NCI-H2227 (cell line): ENCODE results near the gene ACVRL1.

Experiments used
- DNase-seq: peaks from one replicate; lab custom pipeline; 2025; ENCODE audit not compliant: unreplicated experiment; lab: John Stamatoyannopoulos, UW

Gene ACVRL1

DNA sequence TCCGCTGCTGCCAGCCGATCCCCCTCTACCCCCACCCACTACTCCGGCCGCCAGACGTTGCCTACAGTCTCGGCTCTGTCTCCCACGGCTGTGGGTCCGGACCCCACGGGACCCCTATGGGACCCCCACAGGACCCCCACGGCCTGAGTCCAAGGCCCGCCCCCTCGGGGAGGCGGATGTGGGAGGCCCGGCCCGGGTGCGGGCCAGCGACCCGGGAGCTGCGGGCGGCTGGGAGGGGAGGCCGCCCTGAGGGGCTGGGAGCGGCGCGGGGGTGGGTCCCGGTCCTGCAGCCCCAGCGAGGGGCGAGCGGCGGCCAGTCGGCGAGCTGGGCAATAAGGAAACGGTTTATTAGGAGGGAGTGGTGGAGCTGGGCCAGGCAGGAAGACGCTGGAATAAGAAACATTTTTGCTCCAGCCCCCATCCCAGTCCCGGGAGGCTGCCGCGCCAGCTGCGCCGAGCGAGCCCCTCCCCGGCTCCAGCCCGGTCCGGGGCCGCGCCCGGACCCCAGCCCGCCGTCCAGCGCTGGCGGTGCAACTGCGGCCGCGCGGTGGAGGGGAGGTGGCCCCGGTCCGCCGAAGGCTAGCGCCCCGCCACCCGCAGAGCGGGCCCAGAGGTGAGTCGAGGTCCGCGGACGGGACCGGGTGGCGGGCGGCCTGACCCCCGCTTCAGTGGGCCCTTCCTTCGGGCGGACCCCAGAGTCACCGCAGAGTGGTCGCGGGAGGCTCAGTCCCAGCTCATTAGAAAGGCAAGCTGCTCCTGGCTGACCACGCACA is at the start of gene ACVRL1:
TSS of gene ACVRL1 (plus strand) at position 422 of the 773 bp plus-strand sequence. CDS start 4,971 bp downstream, outside the sequence.
- DNase-seq: no peak

DNA sequence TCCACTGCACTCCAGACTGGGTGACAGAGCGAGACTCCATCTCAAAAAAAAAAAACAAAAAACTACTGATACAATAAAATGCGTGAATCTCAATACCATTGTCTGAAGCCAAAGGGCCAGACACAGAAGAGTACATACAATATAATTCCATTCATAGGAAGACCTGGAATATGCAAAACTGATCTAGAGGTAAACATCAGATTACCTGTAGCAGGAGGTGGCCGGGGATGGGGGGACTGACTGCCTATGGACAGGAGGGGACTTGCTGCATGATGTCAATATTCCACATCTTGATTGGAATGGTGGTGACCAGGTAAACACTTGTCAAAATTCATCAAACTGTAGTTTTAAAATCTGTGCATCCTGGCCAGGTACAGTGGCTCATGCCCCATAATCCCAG is 46.3 kb upstream of the ACVRL1 start:
- no peak for DNase-seq

DNA sequence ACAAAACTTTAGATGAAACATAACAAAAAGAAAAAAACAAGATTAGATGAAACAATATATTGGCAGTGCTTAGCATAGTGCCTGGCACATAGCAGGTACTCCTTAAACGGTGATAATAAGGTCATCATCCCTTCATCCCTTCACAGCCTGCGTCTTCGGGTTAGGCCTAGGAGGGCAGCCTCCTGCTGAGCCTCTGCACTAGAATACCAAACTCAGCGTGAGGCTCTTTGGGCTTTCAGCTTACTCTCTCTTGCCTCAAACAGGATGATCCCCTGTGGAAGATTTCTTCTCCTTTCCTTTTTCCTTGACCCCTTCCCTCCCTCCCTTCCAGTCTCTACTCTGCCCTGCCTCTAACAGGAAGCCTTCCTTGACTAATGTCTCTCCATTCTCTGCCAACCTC is 44.4 kb upstream of the ACVRL1 start:
- DNase-seq: no peak

DNA sequence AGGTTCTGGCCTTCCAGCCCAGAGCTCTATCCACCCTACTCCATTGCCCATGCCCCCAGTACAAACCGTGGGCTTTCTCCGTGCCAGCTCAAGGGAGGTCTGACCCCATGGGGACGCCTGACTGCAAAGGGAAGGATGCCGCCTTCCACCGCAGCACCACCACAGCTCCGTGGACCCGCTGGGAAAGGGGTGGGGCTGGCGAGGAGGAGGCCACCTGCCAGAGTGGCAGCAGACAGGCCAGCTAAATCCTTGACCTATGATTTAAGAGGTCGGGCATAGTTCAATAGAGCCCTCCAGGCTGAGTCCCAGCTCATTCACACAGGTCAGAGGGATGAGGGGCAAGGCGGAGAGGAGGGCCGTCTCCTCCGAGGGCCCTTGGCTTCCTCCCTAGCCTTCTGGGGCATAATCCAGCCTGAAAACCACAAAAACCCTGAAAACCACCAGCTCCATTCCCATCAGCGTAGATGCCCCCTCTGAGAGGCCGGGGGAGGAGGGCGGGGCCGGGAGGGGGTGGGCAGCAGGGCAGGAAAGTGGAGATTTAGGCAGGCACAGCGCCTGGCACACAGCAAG is 43.9 kb upstream of the ACVRL1 start:
- no peak for DNase-seq

DNA sequence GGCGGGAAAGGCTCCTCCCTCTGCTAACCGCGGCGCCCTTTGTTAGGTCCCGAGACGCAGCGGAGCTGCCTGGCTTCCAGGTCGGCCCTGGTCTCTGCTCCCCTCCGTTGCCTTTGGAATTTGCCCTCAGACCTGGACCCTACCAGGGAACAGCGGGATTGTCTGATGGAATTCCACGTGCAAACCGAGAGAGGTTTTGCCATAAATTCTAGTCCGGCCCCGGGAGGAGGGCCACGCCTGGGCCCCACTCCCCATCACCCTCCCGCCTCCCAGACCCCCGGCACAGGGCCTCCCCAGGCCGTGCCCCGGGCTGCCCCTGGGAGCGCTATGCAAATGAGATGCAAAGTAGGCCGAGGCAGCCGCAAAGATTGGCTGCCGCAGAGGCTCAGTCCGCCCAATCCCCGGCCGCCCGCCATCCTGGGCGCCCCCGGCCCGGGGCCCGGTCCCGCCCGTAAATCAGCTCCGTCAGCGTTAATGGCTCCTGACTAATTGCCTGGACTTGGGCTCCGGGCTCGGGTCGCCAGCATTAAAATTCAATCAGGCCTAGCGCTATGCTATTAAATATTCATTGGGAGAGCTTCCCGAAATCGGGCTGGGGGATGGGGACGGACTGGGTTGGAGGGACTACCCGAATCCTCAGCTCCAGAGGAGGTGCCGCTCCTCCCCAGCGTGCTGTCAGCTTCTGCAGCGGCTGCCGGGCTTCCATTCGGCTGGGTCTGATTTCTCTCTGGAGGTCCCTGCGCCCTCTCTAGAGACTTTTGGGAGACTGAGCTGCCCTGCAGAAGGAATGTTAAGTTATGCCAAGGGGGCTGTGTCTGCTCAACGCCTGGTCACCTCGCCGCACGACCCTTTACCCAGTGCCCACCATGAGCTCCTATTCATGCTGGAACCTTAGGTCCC is 43.1 kb upstream of the ACVRL1 start:
- DNase-seq: peak; percentile 70

DNA sequence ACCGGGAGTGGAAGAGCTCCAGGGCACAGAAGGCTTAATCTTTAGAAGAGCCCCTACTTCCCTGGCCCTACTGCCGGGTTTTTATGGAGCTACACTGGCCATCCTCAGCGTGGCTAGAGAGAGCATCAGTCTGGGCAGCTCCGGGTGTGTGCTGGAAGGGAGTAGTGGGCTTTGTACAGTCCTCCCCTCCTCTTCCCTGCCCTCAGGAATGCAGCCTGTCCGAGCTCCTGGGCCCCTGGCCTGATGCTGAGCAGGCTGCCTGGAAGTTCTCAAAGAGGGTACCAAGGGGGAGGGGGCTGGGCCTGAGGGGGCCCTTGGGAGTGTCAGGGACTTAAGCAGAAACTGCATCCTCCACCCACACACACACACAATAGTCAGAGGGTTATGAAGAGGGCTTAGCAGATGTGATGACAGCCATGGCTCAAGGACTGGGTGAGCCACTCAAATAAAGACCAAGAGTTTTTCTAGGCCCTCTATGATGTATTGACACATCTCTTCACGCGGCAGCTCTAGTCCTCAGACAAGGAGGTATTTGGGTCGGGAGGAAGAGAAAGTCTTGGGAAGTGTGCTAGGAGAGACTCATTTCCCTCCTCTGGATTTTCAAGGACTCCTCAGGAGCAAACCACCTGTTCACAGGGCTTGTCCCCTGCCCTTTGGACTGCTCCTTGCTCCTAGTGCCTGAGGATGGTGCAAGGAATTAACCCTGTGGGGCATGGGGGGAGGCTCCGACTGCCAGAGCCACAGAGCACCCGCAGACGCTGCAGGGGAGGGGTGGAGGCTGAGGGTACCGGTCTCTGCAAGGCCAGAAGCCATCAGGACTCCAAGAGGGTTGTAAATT is 42.3 kb upstream of the ACVRL1 start:
- no peak for DNase-seq

DNA sequence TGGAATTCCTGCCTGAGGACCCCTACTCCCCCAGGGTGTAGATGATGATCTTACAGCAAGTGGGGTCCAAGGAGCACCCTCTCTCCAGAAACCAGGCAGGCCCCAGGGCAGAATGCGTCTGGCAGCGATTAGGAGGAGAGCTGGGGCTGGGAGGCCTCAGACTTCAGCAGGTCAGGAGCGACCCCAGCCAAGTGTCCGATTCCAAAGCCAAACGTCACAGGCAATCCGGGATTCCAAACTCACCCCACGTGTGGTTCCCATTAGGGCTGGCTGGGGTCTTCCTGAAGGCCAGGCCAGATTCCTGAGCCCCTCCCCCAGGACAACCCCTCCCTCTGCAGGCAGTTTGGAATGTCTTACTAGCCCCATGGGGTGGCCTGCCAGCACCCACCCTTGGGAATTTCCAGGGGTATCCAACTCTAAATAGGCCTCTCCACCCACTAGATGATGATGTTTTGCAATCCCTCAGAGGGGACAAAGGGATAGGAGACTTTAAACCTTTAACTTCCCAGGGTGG is 41.5 kb upstream of the ACVRL1 start:
- DNase-seq: no peak

DNA sequence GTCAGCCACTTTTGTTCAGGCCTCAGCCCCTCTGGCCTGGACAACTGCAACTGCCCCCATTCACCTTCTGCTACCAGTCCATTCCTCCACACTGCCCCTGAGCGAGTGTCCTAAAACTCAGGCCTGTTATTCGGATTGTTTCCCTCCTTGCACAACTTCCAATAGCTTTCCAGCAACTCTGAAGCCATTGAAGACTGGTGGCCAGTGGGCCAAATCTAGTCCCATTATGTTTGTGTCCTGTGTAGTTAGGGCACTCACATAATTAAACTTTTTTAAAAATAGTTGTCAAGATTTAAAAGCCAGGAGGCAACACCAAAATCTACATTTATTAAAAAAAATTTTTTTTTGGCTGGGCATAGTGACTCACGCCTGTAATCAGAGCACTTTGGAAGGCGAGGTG is 41.0 kb upstream of the ACVRL1 start:
- no peak for DNase-seq

DNA sequence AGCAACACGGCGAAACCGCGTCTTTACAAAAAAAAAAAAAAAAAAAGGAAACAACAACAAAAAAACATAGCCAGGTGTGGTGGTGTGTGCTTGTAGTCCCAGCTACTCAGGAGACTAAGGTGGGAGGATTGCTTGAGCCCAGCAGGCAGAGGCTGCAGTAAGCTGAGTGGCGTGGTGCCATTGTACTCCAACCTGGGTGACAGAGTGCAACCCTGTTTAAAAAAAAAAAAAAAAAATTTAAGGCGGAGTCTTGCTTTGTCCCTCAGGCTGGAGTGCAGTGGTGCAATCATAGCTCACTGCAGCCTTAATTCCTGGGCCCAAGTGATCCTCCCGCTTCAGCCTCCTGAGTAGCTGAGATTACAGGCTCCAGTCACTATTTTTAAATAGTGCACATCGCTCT is 40.5 kb upstream of the ACVRL1 start:
- no peak for DNase-seq

DNA sequence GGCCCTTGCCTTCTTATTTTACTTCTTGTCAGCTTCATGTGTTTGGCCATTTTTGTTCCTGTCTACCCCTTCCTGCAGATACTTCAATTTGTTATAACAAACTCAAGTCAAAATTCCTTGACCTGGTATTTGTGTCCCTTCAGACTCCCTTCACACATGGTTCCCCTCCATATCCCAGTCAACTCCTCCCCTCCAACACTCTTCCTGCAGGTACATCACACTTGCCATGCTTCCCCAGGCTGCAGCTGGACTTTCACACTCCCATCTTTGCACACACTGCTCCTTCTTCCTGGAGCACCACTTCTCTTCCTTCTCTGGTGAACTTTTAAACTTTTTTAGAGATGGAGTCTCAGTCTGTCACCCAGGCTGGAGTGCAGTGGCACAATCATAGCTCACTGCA is 39.9 kb upstream of the ACVRL1 start:
- no peak for DNase-seq

DNA sequence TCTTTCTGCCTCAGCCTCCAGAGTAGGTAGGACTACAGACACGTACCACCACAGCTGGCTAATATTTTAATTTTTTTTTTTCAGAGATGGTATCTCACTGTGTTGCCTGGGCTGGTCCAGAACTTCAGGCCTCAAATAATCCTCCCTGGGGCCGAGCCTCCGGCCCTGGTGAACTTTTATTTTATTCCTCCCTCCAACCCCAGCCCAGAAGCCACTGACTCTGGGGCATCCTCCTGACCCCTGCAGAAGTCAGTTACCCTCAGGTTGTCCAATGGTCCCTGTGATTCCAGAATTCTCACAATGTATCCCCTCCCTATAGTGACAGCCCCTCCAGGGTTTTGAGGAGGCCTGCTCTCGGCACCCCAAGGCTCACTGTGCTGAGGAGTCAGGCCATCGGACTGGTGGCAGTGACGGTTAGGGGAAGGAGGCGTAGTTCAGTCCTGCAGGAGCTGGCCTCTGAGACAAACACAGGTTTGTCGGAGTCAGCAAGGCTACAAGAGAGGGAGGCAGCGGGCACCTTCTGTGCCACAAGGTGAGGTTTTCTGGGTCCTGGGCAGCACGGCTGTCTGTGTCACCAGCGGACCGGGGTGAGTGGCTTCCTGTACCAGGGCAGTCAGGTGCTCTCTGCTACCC is 39.4 kb upstream of the ACVRL1 start:
- DNase-seq: no peak

DNA sequence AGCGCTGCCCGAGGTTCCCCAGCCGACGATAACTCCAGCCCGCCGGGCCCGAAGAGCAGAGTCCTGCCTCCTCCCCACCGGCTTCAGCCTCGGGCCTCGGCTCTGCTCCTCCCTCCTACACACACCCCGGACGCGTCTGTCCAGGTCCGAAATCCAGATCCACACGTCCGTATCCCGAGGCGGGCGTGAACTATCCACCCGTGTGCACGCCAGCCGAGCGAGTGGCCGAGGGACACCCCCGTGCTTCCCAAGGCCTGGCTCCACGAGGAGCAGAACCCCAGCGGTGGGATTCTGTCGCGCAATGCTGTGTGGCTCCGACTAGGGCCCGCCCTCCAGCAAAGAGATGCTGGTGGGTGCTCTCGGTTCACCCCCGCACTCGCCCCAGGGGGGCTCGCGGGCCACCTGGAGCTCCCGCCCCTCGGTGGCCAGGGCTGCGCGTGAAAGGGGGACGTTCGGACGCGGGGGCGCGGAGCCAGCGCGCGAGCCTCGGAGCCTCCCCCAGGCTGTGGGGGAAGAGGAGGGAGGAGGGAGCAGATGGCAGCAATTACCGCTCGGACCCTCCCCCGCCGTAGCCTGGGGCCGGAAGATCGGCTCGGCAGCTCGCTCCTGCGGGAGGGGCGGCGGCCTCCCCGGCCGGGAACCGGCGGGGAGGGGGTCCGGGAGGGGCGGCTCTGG is 38.3 kb upstream of the ACVRL1 start:
- DNase-seq: peak; percentile 57

DNA sequence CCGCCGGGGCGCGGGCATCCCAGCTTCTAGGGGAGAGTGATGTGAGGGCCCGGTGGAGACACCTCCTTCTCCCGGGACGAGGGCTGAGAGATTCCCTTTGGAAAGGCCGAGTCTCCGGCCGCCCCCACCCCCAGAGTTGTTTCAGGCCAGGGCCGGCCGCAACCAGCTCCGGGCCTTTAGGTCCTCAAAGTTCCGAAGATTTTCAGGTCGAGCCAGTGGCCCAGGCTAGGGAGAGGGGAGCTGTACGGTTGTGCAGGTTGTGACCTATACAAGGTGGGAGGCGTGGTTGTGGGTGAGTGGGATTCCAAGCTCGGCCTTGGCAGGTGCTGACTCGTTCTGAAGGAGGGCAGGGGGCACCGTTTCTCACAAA is 37.8 kb upstream of the ACVRL1 start:
- peak; percentile 29 for DNase-seq

DNA sequence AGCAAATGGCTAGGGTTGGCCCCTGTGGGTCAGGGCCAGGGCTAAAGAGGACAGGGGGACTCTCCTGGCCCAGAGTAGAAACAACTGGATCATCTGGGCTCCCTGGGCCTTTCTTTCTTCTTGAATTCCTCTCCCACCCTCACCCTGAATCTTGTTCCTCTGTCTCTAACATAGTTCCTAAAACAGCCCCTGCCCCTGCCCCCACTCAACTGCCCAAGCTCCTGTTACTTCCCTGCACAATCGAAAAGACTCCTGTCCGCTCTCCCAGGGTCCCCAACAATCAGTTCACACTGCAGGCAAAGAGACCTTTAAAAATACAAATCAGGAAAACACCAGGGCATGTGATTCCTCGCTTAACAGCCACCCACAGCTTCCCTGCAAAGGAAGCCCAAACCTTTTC is 37.4 kb upstream of the ACVRL1 start:
- no peak for DNase-seq

DNA sequence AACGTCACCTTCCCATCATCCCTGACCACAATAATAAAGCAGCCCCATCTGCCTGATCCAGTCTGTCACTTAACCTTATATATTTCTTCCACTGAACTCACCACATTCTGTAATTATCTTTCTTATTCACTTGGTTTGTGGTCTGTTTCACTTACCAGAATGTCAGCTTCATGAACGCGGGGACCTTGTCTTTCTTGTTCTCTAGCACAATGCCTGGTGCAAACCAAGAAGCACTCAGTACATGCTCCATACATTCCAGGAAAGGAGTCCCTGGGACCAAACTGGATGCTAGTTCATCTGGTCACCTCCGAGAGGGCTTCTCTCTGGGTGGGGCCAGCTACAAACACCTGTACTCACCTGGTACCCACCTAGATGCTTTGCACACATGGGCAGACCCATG is 36.8 kb upstream of the ACVRL1 start:
- DNase-seq: no peak

DNA sequence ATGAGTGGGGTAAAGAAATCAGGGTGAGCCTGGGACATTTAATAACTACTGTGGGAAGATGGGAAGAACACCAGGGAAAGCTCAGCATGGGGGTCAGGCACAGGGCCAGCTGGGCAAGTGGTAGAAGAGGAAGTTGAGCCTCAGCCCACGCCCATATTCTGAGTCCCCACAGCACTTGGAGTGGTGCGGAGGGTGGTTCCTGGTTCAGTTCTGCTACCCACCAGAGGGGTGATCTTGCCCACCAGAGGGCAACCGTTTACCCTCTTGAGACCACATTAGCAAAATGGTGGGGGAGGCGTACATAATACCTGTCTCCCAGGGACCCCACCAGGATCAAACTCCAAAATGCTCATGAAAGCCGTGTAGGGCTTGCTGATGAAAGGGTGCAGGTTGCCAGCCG is 36.2 kb upstream of the ACVRL1 start:
- no peak for DNase-seq

DNA sequence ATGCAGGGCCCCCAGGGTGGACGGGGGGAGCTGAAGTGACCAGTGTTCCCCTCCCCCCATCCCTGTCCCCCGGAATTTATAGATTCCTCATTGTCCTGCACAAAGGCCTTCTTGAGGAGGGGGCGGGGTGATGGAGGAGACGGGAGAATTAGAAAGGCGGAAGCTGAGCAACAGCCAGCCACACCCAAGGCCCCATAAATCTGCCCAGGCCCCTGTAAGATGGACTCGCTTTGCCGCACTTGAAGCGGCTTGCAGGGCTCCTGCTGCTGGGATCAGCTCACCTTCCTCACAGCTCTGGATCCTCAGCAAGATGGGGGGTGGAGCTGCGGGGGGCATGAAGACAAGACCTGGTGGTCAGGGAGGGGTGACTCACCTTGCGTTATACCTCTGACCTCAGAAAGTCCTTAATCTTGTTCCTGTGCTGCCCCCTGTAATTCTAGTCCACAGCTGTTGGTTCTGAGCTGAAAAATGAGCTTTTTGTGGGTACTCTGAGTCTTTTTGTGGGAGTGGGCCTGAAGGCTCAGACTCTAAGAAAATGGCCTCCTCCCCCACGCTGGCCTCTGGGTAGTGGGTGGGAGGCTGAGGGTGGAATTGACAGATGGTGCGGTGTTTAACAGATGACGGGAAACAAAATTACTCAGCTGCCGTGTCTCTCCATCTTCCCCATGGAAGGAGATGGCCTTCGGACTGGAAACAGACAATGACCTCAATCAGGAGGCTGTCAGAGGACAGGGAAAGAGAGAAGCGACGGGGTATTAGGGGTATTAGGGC is 35.2 kb upstream of the ACVRL1 start:
- DNase-seq: no peak

DNA sequence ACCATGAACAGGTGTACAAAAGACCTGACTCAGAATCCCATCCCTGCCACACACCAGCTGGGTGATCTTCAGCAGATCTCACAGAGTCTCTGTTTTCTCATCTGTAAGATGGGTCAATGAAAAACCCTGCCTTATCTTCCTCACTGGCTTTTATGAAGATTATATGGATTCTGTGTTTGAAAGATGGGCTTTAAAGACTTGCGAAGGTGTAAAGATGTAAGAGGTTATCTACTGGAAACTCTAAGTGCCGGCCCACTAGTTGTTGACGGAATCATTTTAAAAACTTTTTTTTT is 34.7 kb upstream of the ACVRL1 start:
- no peak for DNase-seq

DNA sequence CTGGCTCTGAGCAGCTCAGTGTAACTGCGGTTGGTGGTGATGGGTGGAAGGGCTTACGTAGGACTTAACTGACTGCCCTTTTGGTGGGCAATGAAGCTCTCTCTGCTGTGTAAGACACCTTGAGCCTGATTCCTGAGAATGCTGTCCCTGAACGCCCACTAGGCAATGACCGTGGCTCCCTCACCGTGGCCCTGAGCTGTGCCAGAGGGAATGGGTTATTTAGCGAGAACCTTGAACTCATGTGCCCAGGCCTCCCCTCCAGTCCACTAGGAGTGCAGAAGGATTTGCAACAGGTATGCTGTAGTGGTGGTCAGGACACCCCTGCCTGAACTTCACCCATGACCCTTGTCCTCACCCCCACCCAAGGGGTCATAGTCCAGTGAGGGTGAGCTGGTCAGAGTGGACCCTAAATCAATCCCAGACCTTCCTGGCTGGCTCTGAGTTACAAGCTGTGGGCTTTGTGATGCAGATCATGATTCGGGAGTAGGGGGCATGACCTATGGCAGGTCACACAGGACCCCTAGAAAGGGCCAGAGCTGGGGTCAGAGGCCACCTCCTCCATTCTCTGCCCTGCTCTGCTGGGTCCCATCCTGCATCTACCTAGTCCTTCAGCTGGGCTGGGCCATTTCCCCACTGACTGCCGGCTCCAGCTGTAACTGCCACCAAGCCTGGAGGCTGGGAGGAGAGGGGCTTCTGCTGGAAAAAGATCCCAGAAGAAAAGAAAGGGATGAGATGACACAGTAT is 33.9 kb upstream of the ACVRL1 start:
- no peak for DNase-seq
